GM12878 (cell line): Measurements from ENCODE around the gene CDC42BPA.

Source experiments
- BRCA1 ChIP-seq: IDR thresholded peaks from 2 replicates; pipeline ENCODE4 v1.6.1; 2011; ENCODE audit warnings: low read depth, low read length, improper control_type of control experiment
- EED ChIP-seq: sonication (generic); IDR thresholded peaks from 2 replicates; pipeline ENCODE4 v1.6.1; 2016; ENCODE audit warnings: antibody characterized with exemption, low read depth
- EP300 ChIP-seq, 2 experiments: fragments of 150-350 bp in 1 of 2; IDR thresholded peaks; 2 replicates each; pipeline ENCODE4 v1.6.1; 2011 to 2012; ENCODE audit warnings: low read depth in 2 of 2, low read length in 2 of 2, borderline replicate concordance in 1 of 2, improper control_type of control experiment in 1 of 2, inconsistent platforms in 1 of 2; ENCODE audit not compliant: control insufficient read depth in 1 of 2
- KDM1A ChIP-seq: fragments of 200-600 bp; sonication (generic); IDR thresholded peaks from 2 replicates; pipeline ENCODE4 v1.6.1; 2016; ENCODE audit warnings: borderline replicate concordance
- NR2C1 ChIP-seq: fragments of 450-650 bp; IDR thresholded peaks from 2 replicates; pipeline ENCODE4 v1.6.1; 2017; ENCODE audit warnings: antibody characterized with exemption, mild to moderate bottlenecking, moderate library complexity
- RAD21 ChIP-seq: IDR thresholded peaks from 2 replicates; pipeline ENCODE4 v1.6.1; 2011; ENCODE audit warnings: mild to moderate bottlenecking, low read depth, low read length, moderate library complexity; ENCODE audit not compliant: insufficient read depth
- SMC3 ChIP-seq: IDR thresholded peaks from 2 replicates; pipeline ENCODE4 v1.6.1; 2011; ENCODE audit warnings: low read length, improper control_type of control experiment, borderline replicate concordance
- YY1 ChIP-seq: IDR thresholded peaks from 2 replicates; pipeline ENCODE4 v1.6.1; 2011; ENCODE audit warnings: low read depth, mild to moderate bottlenecking, low read length
- TF ChIP-seq, protein P1 (sequence below), 3 experiments: IDR thresholded peaks in 2 of 3; conservative IDR thresholded peaks in 1 of 3; 2 replicates each; pipeline ENCODE4 v1.5.1; 2011; ENCODE audit warnings: low read depth in 3 of 3, low read length in 3 of 3, mild to moderate bottlenecking in 3 of 3, control low read depth in 2 of 3, moderate library complexity in 2 of 3, inconsistent platforms in 1 of 3, mixed read lengths in 1 of 3; ENCODE audit not compliant: control insufficient read depth in 2 of 3, insufficient read depth in 1 of 3; ENCODE audit errors: extremely low read depth in 1 of 3
- TF ChIP-seq, protein P2 (sequence below): IDR thresholded peaks from 2 replicates; pipeline ENCODE4 v1.6.1; 2012; ENCODE audit warnings: mild to moderate bottlenecking, low read depth, low read length
- TF ChIP-seq, protein P3 (sequence below): IDR thresholded peaks from 2 replicates; pipeline ENCODE4 v1.6.1; 2012; ENCODE audit warnings: improper control_type of control experiment, low read depth, low read length; ENCODE audit not compliant: insufficient replicate concordance
- TF ChIP-seq, protein P4 (sequence below): fragments of 450-650 bp; IDR thresholded peaks from 2 replicates; pipeline ENCODE4 v1.6.1; 2017; ENCODE audit warnings: mild to moderate bottlenecking, moderate library complexity

DNA sequence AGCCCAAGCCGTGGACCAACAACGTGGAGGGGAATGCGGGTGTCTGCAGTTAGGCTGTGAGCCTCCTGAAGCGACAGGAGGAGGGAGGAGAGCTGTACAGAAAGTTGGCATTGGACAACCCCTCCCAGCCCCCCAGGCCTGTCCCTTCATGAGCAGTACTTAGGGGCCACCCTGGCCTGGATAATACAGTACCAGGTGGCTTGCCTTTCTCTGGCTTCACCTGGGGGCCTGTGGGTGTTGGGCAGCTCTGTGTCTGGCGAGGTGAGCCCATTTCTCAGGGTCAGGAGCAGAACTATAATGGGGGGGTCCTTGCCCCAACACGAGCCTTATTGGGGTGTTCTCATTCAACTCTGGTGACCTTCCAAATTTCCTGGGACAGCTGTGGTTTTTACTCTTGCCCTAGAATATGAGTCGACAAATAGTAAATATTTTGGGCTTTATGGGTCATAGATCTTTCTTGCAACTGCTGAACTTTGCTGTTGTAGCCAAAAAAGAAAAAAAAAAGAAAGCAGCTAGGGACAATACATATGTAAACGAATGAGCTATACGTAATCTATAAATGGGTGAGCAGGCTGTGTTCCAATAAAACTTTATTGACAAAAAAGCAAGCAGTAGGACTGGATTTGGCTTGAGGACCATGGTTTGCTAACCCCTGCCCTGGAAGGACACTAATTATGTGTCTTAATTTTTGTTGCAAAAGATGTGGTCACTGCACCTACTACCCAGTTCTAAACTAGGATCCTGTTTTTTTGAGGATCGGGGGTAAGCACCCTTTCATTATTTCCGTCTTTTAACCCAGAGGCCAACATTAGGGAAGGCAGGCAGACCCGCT is 366.8 kb downstream of the CDC42BPA start:
- no peak for TF ChIP-seq SMC3
- TF ChIP-seq, protein P1, sequence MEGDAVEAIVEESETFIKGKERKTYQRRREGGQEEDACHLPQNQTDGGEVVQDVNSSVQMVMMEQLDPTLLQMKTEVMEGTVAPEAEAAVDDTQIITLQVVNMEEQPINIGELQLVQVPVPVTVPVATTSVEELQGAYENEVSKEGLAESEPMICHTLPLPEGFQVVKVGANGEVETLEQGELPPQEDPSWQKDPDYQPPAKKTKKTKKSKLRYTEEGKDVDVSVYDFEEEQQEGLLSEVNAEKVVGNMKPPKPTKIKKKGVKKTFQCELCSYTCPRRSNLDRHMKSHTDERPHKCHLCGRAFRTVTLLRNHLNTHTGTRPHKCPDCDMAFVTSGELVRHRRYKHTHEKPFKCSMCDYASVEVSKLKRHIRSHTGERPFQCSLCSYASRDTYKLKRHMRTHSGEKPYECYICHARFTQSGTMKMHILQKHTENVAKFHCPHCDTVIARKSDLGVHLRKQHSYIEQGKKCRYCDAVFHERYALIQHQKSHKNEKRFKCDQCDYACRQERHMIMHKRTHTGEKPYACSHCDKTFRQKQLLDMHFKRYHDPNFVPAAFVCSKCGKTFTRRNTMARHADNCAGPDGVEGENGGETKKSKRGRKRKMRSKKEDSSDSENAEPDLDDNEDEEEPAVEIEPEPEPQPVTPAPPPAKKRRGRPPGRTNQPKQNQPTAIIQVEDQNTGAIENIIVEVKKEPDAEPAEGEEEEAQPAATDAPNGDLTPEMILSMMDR (IDR thresholded peaks at IDR 0.05 in 2 of 3, conservative IDR thresholded peaks at IDR 0.05 in 1 of 3; ENCODE audit: control insufficient read depth in 2 of 3, extremely low read depth in 1 of 3, insufficient read depth in 1 of 3, low read depth in 3 of 3, low read length in 3 of 3) = no peak
- TF ChIP-seq EED = no peak
- TF ChIP-seq YY1 = no peak
- TF ChIP-seq BRCA1 = no peak
- no peak for TF ChIP-seq RAD21
- no peak for TF ChIP-seq KDM1A
- TF ChIP-seq, protein P2, sequence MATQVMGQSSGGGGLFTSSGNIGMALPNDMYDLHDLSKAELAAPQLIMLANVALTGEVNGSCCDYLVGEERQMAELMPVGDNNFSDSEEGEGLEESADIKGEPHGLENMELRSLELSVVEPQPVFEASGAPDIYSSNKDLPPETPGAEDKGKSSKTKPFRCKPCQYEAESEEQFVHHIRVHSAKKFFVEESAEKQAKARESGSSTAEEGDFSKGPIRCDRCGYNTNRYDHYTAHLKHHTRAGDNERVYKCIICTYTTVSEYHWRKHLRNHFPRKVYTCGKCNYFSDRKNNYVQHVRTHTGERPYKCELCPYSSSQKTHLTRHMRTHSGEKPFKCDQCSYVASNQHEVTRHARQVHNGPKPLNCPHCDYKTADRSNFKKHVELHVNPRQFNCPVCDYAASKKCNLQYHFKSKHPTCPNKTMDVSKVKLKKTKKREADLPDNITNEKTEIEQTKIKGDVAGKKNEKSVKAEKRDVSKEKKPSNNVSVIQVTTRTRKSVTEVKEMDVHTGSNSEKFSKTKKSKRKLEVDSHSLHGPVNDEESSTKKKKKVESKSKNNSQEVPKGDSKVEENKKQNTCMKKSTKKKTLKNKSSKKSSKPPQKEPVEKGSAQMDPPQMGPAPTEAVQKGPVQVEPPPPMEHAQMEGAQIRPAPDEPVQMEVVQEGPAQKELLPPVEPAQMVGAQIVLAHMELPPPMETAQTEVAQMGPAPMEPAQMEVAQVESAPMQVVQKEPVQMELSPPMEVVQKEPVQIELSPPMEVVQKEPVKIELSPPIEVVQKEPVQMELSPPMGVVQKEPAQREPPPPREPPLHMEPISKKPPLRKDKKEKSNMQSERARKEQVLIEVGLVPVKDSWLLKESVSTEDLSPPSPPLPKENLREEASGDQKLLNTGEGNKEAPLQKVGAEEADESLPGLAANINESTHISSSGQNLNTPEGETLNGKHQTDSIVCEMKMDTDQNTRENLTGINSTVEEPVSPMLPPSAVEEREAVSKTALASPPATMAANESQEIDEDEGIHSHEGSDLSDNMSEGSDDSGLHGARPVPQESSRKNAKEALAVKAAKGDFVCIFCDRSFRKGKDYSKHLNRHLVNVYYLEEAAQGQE = no peak
- TF ChIP-seq, protein P3, sequence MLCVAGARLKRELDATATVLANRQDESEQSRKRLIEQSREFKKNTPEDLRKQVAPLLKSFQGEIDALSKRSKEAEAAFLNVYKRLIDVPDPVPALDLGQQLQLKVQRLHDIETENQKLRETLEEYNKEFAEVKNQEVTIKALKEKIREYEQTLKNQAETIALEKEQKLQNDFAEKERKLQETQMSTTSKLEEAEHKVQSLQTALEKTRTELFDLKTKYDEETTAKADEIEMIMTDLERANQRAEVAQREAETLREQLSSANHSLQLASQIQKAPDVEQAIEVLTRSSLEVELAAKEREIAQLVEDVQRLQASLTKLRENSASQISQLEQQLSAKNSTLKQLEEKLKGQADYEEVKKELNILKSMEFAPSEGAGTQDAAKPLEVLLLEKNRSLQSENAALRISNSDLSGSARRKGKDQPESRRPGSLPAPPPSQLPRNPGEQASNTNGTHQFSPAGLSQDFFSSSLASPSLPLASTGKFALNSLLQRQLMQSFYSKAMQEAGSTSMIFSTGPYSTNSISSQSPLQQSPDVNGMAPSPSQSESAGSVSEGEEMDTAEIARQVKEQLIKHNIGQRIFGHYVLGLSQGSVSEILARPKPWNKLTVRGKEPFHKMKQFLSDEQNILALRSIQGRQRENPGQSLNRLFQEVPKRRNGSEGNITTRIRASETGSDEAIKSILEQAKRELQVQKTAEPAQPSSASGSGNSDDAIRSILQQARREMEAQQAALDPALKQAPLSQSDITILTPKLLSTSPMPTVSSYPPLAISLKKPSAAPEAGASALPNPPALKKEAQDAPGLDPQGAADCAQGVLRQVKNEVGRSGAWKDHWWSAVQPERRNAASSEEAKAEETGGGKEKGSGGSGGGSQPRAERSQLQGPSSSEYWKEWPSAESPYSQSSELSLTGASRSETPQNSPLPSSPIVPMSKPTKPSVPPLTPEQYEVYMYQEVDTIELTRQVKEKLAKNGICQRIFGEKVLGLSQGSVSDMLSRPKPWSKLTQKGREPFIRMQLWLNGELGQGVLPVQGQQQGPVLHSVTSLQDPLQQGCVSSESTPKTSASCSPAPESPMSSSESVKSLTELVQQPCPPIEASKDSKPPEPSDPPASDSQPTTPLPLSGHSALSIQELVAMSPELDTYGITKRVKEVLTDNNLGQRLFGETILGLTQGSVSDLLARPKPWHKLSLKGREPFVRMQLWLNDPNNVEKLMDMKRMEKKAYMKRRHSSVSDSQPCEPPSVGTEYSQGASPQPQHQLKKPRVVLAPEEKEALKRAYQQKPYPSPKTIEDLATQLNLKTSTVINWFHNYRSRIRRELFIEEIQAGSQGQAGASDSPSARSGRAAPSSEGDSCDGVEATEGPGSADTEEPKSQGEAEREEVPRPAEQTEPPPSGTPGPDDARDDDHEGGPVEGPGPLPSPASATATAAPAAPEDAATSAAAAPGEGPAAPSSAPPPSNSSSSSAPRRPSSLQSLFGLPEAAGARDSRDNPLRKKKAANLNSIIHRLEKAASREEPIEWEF = no peak
- TF ChIP-seq EP300 (IDR thresholded peaks at IDR 0.05; ENCODE audit: borderline replicate concordance in 1 of 2, control insufficient read depth in 1 of 2, low read depth in 2 of 2, low read length in 2 of 2) = no peak
- no peak for TF ChIP-seq NR2C1
- TF ChIP-seq, protein P4, sequence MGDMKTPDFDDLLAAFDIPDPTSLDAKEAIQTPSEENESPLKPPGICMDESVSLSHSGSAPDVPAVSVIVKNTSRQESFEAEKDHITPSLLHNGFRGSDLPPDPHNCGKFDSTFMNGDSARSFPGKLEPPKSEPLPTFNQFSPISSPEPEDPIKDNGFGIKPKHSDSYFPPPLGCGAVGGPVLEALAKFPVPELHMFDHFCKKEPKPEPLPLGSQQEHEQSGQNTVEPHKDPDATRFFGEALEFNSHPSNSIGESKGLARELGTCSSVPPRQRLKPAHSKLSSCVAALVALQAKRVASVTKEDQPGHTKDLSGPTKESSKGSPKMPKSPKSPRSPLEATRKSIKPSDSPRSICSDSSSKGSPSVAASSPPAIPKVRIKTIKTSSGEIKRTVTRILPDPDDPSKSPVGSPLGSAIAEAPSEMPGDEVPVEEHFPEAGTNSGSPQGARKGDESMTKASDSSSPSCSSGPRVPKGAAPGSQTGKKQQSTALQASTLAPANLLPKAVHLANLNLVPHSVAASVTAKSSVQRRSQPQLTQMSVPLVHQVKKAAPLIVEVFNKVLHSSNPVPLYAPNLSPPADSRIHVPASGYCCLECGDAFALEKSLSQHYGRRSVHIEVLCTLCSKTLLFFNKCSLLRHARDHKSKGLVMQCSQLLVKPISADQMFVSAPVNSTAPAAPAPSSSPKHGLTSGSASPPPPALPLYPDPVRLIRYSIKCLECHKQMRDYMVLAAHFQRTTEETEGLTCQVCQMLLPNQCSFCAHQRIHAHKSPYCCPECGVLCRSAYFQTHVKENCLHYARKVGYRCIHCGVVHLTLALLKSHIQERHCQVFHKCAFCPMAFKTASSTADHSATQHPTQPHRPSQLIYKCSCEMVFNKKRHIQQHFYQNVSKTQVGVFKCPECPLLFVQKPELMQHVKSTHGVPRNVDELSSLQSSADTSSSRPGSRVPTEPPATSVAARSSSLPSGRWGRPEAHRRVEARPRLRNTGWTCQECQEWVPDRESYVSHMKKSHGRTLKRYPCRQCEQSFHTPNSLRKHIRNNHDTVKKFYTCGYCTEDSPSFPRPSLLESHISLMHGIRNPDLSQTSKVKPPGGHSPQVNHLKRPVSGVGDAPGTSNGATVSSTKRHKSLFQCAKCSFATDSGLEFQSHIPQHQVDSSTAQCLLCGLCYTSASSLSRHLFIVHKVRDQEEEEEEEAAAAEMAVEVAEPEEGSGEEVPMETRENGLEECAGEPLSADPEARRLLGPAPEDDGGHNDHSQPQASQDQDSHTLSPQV = no peak
